Hepatocyte (in vitro differentiated cells): ENCODE data around the gene C12orf42. TPM values are rescaled to one million over a fixed set of nuclear protein-coding genes. Genes with fewer than 3 reads are reported as not detected.
A peak's percentile ranks its signal among the peaks of the same experiment; 100 is the strongest.

Experiments used
- DNase-seq: peaks from one replicate; pipeline ENCODE4 v3.0.0-alpha.2; 2016; ENCODE audit warnings: low spot score
- H2AFZ ChIP-seq: fragments of 200-600 bp; sonication (generic); 2 replicates; pipeline ENCODE4 v1.6.0; 2016; ENCODE audit warnings: antibody characterized with exemption, mild to moderate bottlenecking
- H3K27ac ChIP-seq: fragments of 200-600 bp; sonication (generic); 2 replicates; pipeline ENCODE4 v1.5.1; 2016; ENCODE audit warnings: mild to moderate bottlenecking
- H3K27me3 ChIP-seq: fragments of 200-600 bp; sonication (generic); 2 replicates; pipeline ENCODE4 v1.6.1; 2016
- H3K36me3 ChIP-seq: fragments of 200-600 bp; sonication (generic); replicated peaks from 2 replicates; pipeline ENCODE4 v1.5.1; 2016; ENCODE audit warnings: low read depth; ENCODE audit not compliant: insufficient read depth
- H3K4me1 ChIP-seq: fragments of 200-600 bp; sonication (generic); 2 replicates; pipeline ENCODE4 v1.5.1; 2016; ENCODE audit warnings: mild to moderate bottlenecking, moderate library complexity; ENCODE audit not compliant: insufficient read depth
- H3K4me2 ChIP-seq: fragments of 200-600 bp; sonication (generic); 2 replicates; pipeline ENCODE4 v1.6.0; 2016
- H3K4me3 ChIP-seq: fragments of 200-600 bp; sonication (generic); 2 replicates; pipeline ENCODE4 v1.5.1; 2016; ENCODE audit warnings: mild to moderate bottlenecking
- H3K79me2 ChIP-seq: fragments of 200-600 bp; sonication (generic); 2 replicates; pipeline ENCODE4 v1.6.0; 2017; ENCODE audit warnings: mild to moderate bottlenecking
- H3K9me2 ChIP-seq: fragments of 200-600 bp; sonication (generic); replicated peaks from 2 replicates; pipeline ENCODE4 v1.6.0; 2017; ENCODE audit warnings: mild to moderate bottlenecking; ENCODE audit not compliant: insufficient read depth
- H3K9me3 ChIP-seq: fragments of 200-600 bp; sonication (generic); 2 replicates; pipeline ENCODE4 v1.5.1; 2016; ENCODE audit warnings: low read depth, mild to moderate bottlenecking
- H4K20me1 ChIP-seq: fragments of 200-600 bp; sonication (generic); 2 replicates; pipeline ENCODE4 v1.6.0; 2016; ENCODE audit warnings: mild to moderate bottlenecking; ENCODE audit not compliant: insufficient read depth, poor library complexity, severe bottlenecking
- EZH2 ChIP-seq: fragments of 200-600 bp; sonication (generic); IDR thresholded peaks from 2 replicates; pipeline ENCODE4 v1.6.1; 2016; ENCODE audit warnings: antibody characterized with exemption, mild to moderate bottlenecking, borderline replicate concordance
- EZH2phosphoT487 ChIP-seq: fragments of 200-600 bp; sonication (generic); IDR thresholded peaks from one replicate; pipeline ENCODE4 v1.6.1; 2018; ENCODE audit warnings: antibody characterized with exemption, mild to moderate bottlenecking, low read depth, moderate library complexity; ENCODE audit not compliant: unreplicated experiment, severe bottlenecking
- WGBS: methylation state at CpG from one replicate; pipeline ENCODE4 v1.1.6; 2016; ENCODE audit warnings: low lambda C conversion rate; ENCODE audit errors: missing lambda C conversion rate; 5-methylcytosine and 5-hydroxymethylcytosine counted together
- polyA plus RNA-seq: library from polyadenylated mRNA; unstranded; fragments of >200 nt; fragmentation: Nextera tagmentation; extraction: Ambion mirVana; gene quantifications from 2 replicates; pipeline ENCODE4 v1.2.1, GENCODE V29; 2016
- total RNA-seq: library from RNA; depleted of rRNA; stranded (reverse); fragments of >200 nt; gene quantifications from 2 replicates; pipeline ENCODE4 v1.2.3, GENCODE V29; 2014
- TF ChIP-seq, protein P1 (sequence below): fragments of 200-600 bp; sonication (generic); IDR thresholded peaks from 2 replicates; pipeline ENCODE4 v1.5.1; 2016; ENCODE audit warnings: antibody characterized with exemption, mild to moderate bottlenecking; ENCODE audit not compliant: poor library complexity

C12orf42 gene
- total and polyA plus RNA-seq, 2 experiments from 2014 or later: not detected

DNA sequence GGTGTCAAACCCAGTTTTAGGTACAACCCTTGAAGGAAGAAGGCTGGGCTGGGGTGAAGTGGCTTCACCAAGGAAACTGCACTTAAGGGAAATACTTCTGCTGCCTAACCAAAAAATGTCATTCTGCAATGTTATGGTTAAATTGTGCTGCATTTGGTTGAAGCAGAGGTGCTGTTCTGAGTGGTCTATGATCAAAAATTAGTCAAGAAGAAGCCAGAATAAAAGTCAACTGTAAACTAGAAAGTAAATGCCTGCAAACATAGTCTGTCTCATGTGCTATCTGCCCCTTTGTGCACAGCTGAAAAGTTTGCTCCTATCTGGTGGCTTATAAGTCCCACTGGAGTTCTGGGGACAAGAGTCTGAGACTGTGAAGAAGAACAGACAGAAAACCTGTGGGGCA, 158.8 kb downstream of the C12orf42 start:
- Histone ChIP-seq H3K4me2 (no peak overlapping the region), H3K27ac (no peak overlapping the region), H4K20me1 (no peaks in the 10 kb centered on the region), H3K36me3 (no peaks in the 10 kb centered on the region), H2AFZ (no peak overlapping the region), H3K27me3 (no peaks in the 10 kb centered on the region), H3K9me2 (no peaks in the 10 kb centered on the region), H3K4me3 (no peak overlapping the region), H3K9me3 (no peaks in the 10 kb centered on the region), H3K4me1 (no peaks in the 10 kb centered on the region), H3K79me2 (no peaks in the 10 kb centered on the region)
- no peak for DNase-seq
- TF ChIP-seq EZH2 (no peak), EZH2phosphoT487 (no peak)
- TF ChIP-seq, protein P1, sequence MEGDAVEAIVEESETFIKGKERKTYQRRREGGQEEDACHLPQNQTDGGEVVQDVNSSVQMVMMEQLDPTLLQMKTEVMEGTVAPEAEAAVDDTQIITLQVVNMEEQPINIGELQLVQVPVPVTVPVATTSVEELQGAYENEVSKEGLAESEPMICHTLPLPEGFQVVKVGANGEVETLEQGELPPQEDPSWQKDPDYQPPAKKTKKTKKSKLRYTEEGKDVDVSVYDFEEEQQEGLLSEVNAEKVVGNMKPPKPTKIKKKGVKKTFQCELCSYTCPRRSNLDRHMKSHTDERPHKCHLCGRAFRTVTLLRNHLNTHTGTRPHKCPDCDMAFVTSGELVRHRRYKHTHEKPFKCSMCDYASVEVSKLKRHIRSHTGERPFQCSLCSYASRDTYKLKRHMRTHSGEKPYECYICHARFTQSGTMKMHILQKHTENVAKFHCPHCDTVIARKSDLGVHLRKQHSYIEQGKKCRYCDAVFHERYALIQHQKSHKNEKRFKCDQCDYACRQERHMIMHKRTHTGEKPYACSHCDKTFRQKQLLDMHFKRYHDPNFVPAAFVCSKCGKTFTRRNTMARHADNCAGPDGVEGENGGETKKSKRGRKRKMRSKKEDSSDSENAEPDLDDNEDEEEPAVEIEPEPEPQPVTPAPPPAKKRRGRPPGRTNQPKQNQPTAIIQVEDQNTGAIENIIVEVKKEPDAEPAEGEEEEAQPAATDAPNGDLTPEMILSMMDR: no peak

DNA sequence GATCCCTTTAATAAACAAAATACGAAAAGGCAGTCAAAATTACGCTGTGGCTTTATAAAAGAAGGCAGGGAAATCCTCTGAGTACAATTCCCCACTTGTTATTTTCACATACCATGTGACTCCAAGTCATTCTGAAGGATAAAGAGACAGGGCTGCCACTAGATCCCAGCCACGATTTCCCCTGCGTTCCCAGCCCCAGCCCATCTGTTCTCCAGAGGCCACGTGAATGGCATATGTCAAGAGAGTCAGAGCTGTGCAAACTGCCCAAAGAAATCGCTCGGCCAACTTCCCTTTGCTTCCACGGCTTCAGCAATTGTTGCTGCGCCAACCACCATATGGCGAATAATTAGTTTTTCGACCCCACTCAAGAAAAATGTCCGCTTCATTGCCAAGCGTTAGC, 161.3 kb downstream of the C12orf42 start:
- H2AFZ ChIP-seq: no peak overlapping the region
- no peak for DNase-seq
- no peak overlapping the region for H3K4me3 ChIP-seq
- H3K27ac ChIP-seq: peak overlapping the region; percentile 39
- no peaks in the 10 kb centered on the region for H3K9me2 ChIP-seq
- 59% methylated on average over 13 of the region's 13 CpGs for WGBS
- TF ChIP-seq, protein P1: no peak
- no peak for TF ChIP-seq EZH2phosphoT487
- no peak for TF ChIP-seq EZH2
- no peak overlapping the region for H3K4me2 ChIP-seq
- no peaks in the 10 kb centered on the region for H3K36me3 ChIP-seq
- H3K27me3 ChIP-seq: no peaks in the 10 kb centered on the region
- H4K20me1 ChIP-seq: no peaks in the 10 kb centered on the region
- no peaks in the 10 kb centered on the region for H3K79me2 ChIP-seq
- H3K9me3 ChIP-seq: no peaks in the 10 kb centered on the region
- H3K4me1 ChIP-seq: no peaks in the 10 kb centered on the region

DNA sequence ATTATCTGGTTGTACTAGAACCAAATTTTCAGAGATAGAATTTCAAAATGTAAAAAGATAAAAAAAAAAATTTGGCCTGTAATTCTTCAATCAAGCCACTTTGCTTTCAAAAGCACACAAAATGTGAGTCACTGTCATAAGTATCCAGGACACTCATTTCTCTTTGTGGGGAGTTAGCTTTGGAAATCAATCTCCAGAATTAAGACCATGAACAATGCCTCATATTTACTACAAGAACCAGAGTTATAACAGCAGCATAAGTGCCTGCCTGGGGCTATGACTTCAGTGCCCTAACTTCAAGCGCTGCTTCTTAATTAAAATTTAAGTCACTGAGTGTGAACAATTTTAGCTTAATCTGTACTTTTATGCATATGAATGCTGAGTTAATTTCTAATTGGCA, 162.1 kb downstream of the C12orf42 start:
- no peaks in the 10 kb centered on the region for H3K9me3 ChIP-seq
- no peak for TF ChIP-seq EZH2
- TF ChIP-seq, protein P1: no peak
- no peak for TF ChIP-seq EZH2phosphoT487
- H2AFZ ChIP-seq: no peak overlapping the region
- no peaks in the 10 kb centered on the region for H3K4me1 ChIP-seq
- no peak overlapping the region for H3K27ac ChIP-seq
- no peak for DNase-seq
- H3K9me2 ChIP-seq: no peaks in the 10 kb centered on the region
- no peaks in the 10 kb centered on the region for H4K20me1 ChIP-seq
- H3K27me3 ChIP-seq: no peaks in the 10 kb centered on the region
- no peak overlapping the region for H3K4me2 ChIP-seq
- H3K79me2 ChIP-seq: no peaks in the 10 kb centered on the region
- no peak overlapping the region for H3K4me3 ChIP-seq
- no peaks in the 10 kb centered on the region for H3K36me3 ChIP-seq
- 54% methylated on average over 1 of the region's 1 CpG for WGBS

DNA sequence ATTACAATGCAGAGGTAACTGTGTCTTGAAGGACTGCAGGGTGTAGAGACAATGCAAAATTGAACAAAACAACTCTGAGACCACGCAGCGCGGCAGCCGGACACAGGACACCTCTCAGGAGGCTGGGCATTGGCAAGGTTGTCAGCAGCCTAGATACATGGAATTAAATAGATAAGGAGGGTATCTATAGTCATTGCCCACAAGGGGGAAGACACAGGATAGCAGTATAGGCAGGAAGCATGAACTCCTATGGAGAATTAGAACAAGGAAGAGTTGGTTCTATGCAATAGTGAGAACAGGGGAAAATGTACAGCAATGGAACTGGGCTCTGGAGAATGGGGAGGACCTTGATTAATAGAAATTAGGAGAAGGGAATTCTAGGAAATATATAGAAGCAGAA, 164.1 kb downstream of the C12orf42 start:
- H3K4me2 ChIP-seq: no peak overlapping the region
- no peak overlapping the region for H2AFZ ChIP-seq
- no peak overlapping the region for H3K4me3 ChIP-seq
- H3K36me3 ChIP-seq: no peaks in the 10 kb centered on the region
- no peak overlapping the region for H3K27ac ChIP-seq
- no peak for TF ChIP-seq EZH2phosphoT487
- TF ChIP-seq, protein P1: no peak
- TF ChIP-seq EZH2: no peak
- H3K4me1 ChIP-seq: no peaks in the 10 kb centered on the region
- WGBS: 96% methylated on average over 4 of the region's 4 CpGs
- H3K79me2 ChIP-seq: no peaks in the 10 kb centered on the region
- no peaks in the 10 kb centered on the region for H3K27me3 ChIP-seq
- H4K20me1 ChIP-seq: no peaks in the 10 kb centered on the region
- no peaks in the 10 kb centered on the region for H3K9me3 ChIP-seq
- no peak for DNase-seq
- H3K9me2 ChIP-seq: no peaks in the 10 kb centered on the region
